PC-9 (cell line): ENCODE results near the gene CACNA1D.

Source experiments
- EZH2 ChIP-seq: fragments of 200-600 bp; sonication (generic); IDR thresholded peaks from 2 replicates; pipeline ENCODE4 v1.8.0; 2017; ENCODE audit warnings: antibody characterized with exemption, low read depth
- TF ChIP-seq, protein P1 (sequence below): fragments of 200-600 bp; sonication (generic); conservative IDR thresholded peaks from 2 replicates; pipeline ENCODE4 v1.6.1; 2017; ENCODE audit warnings: mixed run types, antibody characterized with exemption, mild to moderate bottlenecking, moderate library complexity

DNA sequence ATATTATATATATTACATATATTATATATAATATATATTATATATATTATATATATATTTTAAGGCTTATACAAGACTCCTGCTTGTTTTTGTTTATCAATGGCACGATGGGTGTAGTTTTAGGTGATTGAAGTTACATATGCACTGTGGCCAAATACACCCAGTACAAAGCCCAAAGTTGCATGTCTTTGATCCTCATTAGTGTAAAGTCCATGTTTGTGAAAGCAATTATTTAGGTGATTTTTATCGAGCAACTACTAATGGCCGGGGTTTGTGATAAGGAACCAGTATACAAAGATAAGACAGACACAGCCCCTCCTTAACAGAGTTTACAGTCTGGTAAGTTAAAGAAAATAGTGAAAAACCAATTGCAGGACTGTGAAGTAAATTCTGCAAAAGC lies 197.5 kb downstream of the CACNA1D start:
- TF ChIP-seq, protein P1, sequence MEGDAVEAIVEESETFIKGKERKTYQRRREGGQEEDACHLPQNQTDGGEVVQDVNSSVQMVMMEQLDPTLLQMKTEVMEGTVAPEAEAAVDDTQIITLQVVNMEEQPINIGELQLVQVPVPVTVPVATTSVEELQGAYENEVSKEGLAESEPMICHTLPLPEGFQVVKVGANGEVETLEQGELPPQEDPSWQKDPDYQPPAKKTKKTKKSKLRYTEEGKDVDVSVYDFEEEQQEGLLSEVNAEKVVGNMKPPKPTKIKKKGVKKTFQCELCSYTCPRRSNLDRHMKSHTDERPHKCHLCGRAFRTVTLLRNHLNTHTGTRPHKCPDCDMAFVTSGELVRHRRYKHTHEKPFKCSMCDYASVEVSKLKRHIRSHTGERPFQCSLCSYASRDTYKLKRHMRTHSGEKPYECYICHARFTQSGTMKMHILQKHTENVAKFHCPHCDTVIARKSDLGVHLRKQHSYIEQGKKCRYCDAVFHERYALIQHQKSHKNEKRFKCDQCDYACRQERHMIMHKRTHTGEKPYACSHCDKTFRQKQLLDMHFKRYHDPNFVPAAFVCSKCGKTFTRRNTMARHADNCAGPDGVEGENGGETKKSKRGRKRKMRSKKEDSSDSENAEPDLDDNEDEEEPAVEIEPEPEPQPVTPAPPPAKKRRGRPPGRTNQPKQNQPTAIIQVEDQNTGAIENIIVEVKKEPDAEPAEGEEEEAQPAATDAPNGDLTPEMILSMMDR, result no peak
- no peak for TF ChIP-seq EZH2
